ENCODE measurements around the gene BEX3.

The BEX3 gene

DNA sequence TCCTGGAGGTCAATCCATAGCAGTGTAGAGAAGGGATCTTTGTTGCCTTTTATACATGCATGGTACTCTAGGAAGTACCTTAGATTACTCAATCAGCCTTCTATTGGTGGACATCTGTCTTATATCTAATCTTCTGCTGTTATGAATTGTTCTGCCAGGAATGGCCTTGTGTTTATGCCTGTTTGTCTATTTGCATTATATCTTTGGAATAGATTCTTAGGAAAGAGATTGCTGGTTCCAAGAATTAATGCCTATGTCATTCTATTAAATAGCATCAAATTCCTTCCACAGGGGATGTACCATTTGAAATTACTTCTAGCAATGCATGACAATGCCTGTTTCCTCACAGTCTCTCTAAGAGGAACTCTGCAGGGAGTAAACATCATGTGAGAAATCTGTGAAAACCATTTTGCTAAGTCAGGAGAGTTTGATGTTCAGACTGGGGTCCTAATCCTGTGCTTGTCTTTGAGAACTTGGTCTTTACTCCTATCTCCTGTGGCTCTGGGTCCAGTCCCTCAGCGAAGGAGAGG, 42.5 kb downstream of the BEX3 start:
- in situ Hi-C loops (cut with MboI; ENCODE audit: low sequenced_read_pairs), result no loop called here

DNA sequence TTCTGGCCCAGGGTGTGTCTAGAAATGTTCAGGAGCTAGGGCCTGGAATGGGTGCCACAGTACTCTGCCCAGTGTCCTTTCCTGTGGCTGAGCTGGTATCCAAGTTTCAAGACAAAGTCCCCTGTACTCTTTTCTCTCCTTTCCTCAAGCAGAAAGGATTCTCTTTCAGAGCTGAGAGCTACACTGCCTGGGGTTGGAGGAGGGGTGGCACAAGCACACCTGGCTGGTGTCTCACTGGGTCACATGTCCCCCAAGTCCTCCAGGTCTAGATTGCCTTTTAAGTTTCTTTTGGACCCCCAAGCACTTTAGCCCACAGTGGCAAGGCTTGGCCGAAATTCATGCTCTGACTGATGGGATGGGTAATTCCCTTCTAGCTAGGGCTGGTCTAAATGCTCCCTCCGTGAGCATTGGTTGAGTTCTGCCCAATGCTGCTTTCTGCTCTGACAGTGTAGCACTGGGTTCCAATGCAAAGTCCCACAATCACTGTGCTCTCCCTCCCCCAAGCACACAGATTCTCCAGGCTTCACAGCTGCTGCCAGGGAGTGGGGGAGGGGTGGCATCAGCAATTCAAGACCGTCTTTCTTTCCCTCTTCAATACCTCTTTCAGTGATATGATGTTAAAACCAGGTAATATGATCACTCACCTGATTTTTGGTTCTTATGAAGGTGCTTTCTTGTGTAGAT, 47.8 kb downstream of the BEX3 start:
- in situ Hi-C loops (cut with MboI; ENCODE audit: low sequenced_read_pairs), result no loop called here

Data from HL-60/S4 treated with phorbol 12-myristate 13-acetate at 8.2 ng/mL for 4 days and 3 days (cell line).